A549 (cell line): ENCODE measurements around the gene DUSP3. TPM values are rescaled to one million over a fixed set of nuclear protein-coding genes. Genes with fewer than 3 reads are reported as not detected.

Experiments
- ATAC-seq, 2 experiments: fragments of 200-7000 bp in 1 of 2; fragments of >200 bp in 1 of 2; cut with Nextera tagmentation in 1 of 2; cut with Tn5 transposase in 1 of 2; 3 replicates each; pipeline versions ENCODE4 v1.8.0 to v1.9.1; 2018 to 2020; ENCODE audit warnings: mild to moderate bottlenecking in 1 of 2, moderate library complexity in 1 of 2
- CTCF ChIA-PET: fragments of 300-600 bp; sonication (Branson Sonifier 250); formaldehyde crosslinking; extraction: SDS; loops from one replicate; lab custom pipeline; 2021; ENCODE audit warnings: antibody characterized with exemption, inconsistent platforms; lab: Yijun Ruan, JAX
- POLR2A ChIA-PET: fragments of 350-600 bp; formaldehyde crosslinking; extraction: SDS; loops from one replicate; lab custom pipeline; 2021; ENCODE audit warnings: antibody characterized with exemption, inconsistent platforms; lab: Yijun Ruan, JAX
- DNase-seq, 2 experiments: peaks; one replicate each; pipeline versions ENCODE4 v3.0.0 to v3.0.0-alpha.2; 2011 to 2016; ENCODE audit warnings: low read depth in 1 of 2, low spot score in 1 of 2
- FAIRE-seq: peaks from 2 replicates; lab custom pipeline; 2011; peaks lifted over from hg19 to GRCh38; lab: Jason Lieb, UNC
- H3K27ac ChIP-seq, 2 experiments: fragments of >200 bp; sonication (Bioruptor Twin); formaldehyde crosslinking; 3 replicates each; pipeline ENCODE4 v1.5.1; 2016 to 2017
- H3K4me1 ChIP-seq: fragments of >200 bp; sonication (Bioruptor Twin); formaldehyde crosslinking; 3 replicates; pipeline ENCODE4 v1.6.1; 2016
- H3K4me2 ChIP-seq: fragments of >200 bp; sonication (Bioruptor Twin); formaldehyde crosslinking; 3 replicates; pipeline ENCODE4 v1.6.1; 2016
- H3K4me3 ChIP-seq: fragments of >200 bp; sonication (Bioruptor Twin); formaldehyde crosslinking; 3 replicates; pipeline ENCODE4 v1.5.1; 2016
- H3K9me3 ChIP-seq: fragments of >200 bp; sonication (Bioruptor Twin); formaldehyde crosslinking; 3 replicates; pipeline ENCODE4 v1.6.1; 2016
- EHMT2 ChIP-seq: fragments of 200-600 bp; sonication (generic); IDR thresholded peaks from 2 replicates; pipeline ENCODE4 v1.6.1; 2016; ENCODE audit warnings: antibody characterized with exemption, low read depth, mild to moderate bottlenecking, moderate library complexity
- EP300 ChIP-seq, 2 experiments: fragments of >200 bp; sonication (Bioruptor Twin); formaldehyde crosslinking; IDR thresholded peaks; 2 replicates in 1 of 2; 3 replicates in 1 of 2; pipeline ENCODE4 v1.6.1; 2016 to 2017
- FOSL2 ChIP-seq, 2 experiments: fragments of 450-650 bp in 1 of 2; fragments of >200 bp in 1 of 2; sonication (Bioruptor Twin) in 1 of 2; formaldehyde crosslinking; IDR thresholded peaks; 2 replicates each; pipeline versions ENCODE4 v1.5.0 to v1.6.1; 2016 to 2020; ENCODE audit warnings: mild to moderate bottlenecking in 1 of 2, moderate library complexity in 1 of 2
- FOXS1 ChIP-seq: fragments of 250-450 bp; sonication (Bioruptor Pico); IDR thresholded peaks from 2 replicates; pipeline ENCODE4 v1.5.0; 2020; ENCODE audit warnings: mild to moderate bottlenecking, moderate library complexity
- GATA3 ChIP-seq: IDR thresholded peaks from 2 replicates; pipeline ENCODE4 v1.6.1; 2012; ENCODE audit warnings: borderline replicate concordance
- HDAC2 ChIP-seq: fragments of 200-600 bp; sonication (generic); IDR thresholded peaks from 2 replicates; pipeline ENCODE4 v1.6.1; 2016
- HEYL ChIP-seq: fragments of 250-450 bp; sonication (Bioruptor Pico); IDR thresholded peaks from 2 replicates; pipeline ENCODE4 v1.8.0; 2021; ENCODE audit warnings: mild to moderate bottlenecking, moderate library complexity
- HOXB5 ChIP-seq: fragments of 250-450 bp; sonication (Bioruptor Pico); IDR thresholded peaks from 2 replicates; pipeline ENCODE4 v1.5.0; 2020; ENCODE audit warnings: mild to moderate bottlenecking, moderate library complexity
- MAFK ChIP-seq: fragments of 450-650 bp; IDR thresholded peaks from 2 replicates; pipeline ENCODE4 v1.6.1; 2014; ENCODE audit not compliant: partially characterized antibody
- NFE2L2 ChIP-seq: fragments of 150-350 bp; conservative IDR thresholded peaks from 2 replicates; pipeline ENCODE4 v1.6.1; 2014; ENCODE audit warnings: low read length
- ZC3H11A ChIP-seq: fragments of 450-650 bp; IDR thresholded peaks from 2 replicates; pipeline ENCODE4 v1.6.1; 2014; ENCODE audit warnings: antibody characterized with exemption, mild to moderate bottlenecking
- WGBS: methylation state at CpG from one replicate; pipeline ENCODE4 v1.1.6; 2017; ENCODE audit errors: missing lambda C conversion rate; 5-methylcytosine and 5-hydroxymethylcytosine counted together
- polyA plus RNA-seq, 4 experiments: library from polyadenylated mRNA; depleted of rRNA in 3 of 4; stranded (reverse); fragments of >200 nt; fragmentation: RNase III in 1 of 4; extraction: RNeasy Plus Mini Kit Qiagen cat#74134 plus additional on column Dnase treatment in 1 of 4; gene quantifications; 2 replicates in 3 of 4; 3 replicates in 1 of 4; pipeline ENCODE4 v1.2.3, GENCODE V29; 2011 to 2017
- TF ChIP-seq, protein P1 (sequence below): fragments of 200-600 bp; sonication (generic); IDR thresholded peaks from 2 replicates; pipeline ENCODE4 v1.6.1; 2016; ENCODE audit warnings: antibody characterized with exemption, mild to moderate bottlenecking, moderate library complexity

The DUSP3 gene
- polyA plus RNA-seq, 2 of the 4 experiments (the other 2 are of a cell fraction): 60.0 to 62.2 TPM

DNA sequence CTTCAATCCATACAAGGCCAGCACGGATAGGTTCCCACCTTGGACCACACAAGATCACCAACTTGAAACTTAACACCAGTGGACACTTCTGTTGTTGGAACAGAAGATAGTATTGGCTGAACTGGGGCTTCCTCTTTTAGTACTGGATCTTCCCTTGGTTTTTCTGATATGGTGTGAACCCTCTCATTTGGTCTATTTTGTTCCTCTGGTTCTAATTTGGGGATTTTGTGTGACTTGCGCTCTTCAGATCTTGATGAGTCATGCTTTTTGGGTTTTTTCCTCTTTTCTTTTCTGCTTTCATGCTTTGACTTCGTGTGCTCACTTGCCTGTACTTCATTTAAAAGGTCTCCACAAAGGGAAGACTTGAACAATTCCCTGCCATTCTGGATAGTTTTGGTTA, 59.2 kb downstream of the DUSP3 start:
- TF ChIP-seq GATA3 (no peak), EP300 (IDR thresholded peaks at IDR 0.05) (no peak), FOSL2 (IDR thresholded peaks at IDR 0.05) (no peak), FOSL2 (CRISPR knock-in tag; IDR thresholded peaks at IDR 0.05) (peak; percentile 84), NFE2L2 (peak; percentile 70), MAFK (peak; percentile 87)
- TF ChIP-seq, all 56 proteins: peak for 3
- CTCF ChIA-PET: no interaction called here
- no peak for DNase-seq
- Histone ChIP-seq H3K4me1 (peaks cover 66% of the 10 kb centered on the region), H3K27ac (peak overlapping the region; percentile 93 to 95; a peak in 5 of 6 replicates), H3K4me3 (no peak overlapping the region), H3K9me3 (no peaks in the 10 kb centered on the region), H3K4me2 (peak overlapping the region; percentile 94)
- POLR2A ChIA-PET: no interaction called here
- WGBS: 85% methylated on average over 3 of the region's 3 CpGs
- ATAC-seq: no peak
- no peak for FAIRE-seq

DNA sequence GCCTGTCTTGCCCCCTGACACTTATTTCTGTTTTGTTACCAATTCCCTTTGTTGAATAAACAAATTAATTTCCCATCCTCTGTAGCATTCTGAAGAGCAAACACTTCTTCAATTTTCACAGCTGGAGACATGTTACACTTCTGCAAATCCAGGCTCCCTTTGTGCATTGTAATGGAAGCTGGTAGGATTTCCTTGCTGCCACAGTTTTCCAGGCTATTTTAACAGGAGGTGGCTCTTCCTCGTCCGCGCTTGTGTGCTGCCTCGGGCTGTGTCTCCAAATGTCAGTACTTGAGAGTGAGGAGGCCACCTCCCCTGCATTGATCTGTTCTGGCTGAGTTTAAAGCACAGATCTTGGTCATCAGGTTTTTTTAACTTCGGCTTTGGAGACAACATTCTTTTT, 60.2 kb downstream of the DUSP3 start:
- ATAC-seq: no peak
- Histone ChIP-seq H3K4me1 (peaks cover 61% of the 10 kb centered on the region), H3K4me2 (peak overlapping the region; percentile 64; the same call in 2 of the 3 replicates), H3K4me3 (no peak overlapping the region)
- CTCF ChIA-PET: interaction anchor here (0.6 to 1.1 kb wide), 2 partner anchors 142 to 599 kb away, joined by 3 read pairs; no protein-coding TSS in a partner anchor
- no peak for TF ChIP-seq HDAC2
- TF ChIP-seq FOXS1 (CRISPR knock-in tag): no peak
- no peak for TF ChIP-seq ZC3H11A
- TF ChIP-seq, protein P1, sequence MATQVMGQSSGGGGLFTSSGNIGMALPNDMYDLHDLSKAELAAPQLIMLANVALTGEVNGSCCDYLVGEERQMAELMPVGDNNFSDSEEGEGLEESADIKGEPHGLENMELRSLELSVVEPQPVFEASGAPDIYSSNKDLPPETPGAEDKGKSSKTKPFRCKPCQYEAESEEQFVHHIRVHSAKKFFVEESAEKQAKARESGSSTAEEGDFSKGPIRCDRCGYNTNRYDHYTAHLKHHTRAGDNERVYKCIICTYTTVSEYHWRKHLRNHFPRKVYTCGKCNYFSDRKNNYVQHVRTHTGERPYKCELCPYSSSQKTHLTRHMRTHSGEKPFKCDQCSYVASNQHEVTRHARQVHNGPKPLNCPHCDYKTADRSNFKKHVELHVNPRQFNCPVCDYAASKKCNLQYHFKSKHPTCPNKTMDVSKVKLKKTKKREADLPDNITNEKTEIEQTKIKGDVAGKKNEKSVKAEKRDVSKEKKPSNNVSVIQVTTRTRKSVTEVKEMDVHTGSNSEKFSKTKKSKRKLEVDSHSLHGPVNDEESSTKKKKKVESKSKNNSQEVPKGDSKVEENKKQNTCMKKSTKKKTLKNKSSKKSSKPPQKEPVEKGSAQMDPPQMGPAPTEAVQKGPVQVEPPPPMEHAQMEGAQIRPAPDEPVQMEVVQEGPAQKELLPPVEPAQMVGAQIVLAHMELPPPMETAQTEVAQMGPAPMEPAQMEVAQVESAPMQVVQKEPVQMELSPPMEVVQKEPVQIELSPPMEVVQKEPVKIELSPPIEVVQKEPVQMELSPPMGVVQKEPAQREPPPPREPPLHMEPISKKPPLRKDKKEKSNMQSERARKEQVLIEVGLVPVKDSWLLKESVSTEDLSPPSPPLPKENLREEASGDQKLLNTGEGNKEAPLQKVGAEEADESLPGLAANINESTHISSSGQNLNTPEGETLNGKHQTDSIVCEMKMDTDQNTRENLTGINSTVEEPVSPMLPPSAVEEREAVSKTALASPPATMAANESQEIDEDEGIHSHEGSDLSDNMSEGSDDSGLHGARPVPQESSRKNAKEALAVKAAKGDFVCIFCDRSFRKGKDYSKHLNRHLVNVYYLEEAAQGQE: no peak
- TF ChIP-seq HEYL: 0 out of 2 replicates have a peak, but pooled peaks have one; percentile 22
- TF ChIP-seq, all 56 proteins: peak for 1
- Histone ChIP-seq H3K9me3 (no peaks in the 10 kb centered on the region), H3K27ac (peak overlapping the region; percentile 41 to 93; a peak in 4 of 6 replicates)
- WGBS: 61% methylated on average over 5 of the region's 5 CpGs
- DNase-seq: no peak
- POLR2A ChIA-PET: no interaction called here
- peak; percentile 51 for FAIRE-seq

DNA sequence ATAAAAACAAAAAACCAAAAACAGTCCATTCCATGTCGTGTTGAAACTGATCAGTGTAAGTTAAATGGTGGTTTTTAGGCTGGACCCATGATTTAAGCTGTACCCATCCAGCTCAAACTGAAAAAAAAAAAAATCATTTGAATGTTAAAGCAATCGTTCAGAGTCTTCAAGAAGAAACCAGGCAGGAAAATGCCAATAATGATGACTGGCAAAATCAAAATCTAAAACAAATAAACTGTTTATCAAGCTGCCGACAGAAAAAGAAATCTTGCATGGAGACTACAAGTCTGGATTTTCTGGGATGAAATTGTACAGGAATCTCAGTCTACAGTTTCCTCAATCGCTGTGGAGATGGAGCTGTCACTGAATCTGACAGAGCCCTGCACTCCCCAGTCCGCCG, 60.9 kb downstream of the DUSP3 start:
- peak; percentile 13 for FAIRE-seq
- no peaks in the 10 kb centered on the region for H3K9me3 ChIP-seq
- POLR2A ChIA-PET: interaction anchor here (0.6 kb wide), 1 partner anchor 124 kb away, joined by 4 read pairs; no protein-coding TSS in a partner anchor
- TF ChIP-seq EHMT2 (no peak), MAFK (peak; percentile 88), NFE2L2 (peak; percentile 93), HOXB5 (CRISPR knock-in tag) (no peak)
- TF ChIP-seq, all 56 proteins: peak for 2
- CTCF ChIA-PET: interaction anchor here (0.6 to 1.1 kb wide), 2 partner anchors 56 to 141 kb away, joined by 3 to 4 read pairs; no protein-coding TSS in a partner anchor
- Histone ChIP-seq H3K4me3 (no peak overlapping the region), H3K4me1 (peaks cover 60% of the 10 kb centered on the region), H3K4me2 (peak overlapping the region; percentile 64), H3K27ac (peak overlapping the region; percentile 41 to 93)
- ATAC-seq (no peak), DNase-seq (no peak)
- WGBS: 36% methylated on average over 6 of the region's 6 CpGs

Other genes starting within 250 kb of the DUSP3 start
- 39.1 and 42.5 TPM in 2 replicates for gene ETV4, start 232.6 kb downstream of the DUSP3 start, polyA plus RNA-seq (2011; rRNA removed)
- 14.0 to 21.4 TPM (median 18.5 TPM) in 3 replicates for gene ETV4, start 232.6 kb downstream of the DUSP3 start, polyA plus RNA-seq (2017; fragmentation: RNase III; extraction: RNeasy Plus Mini Kit Qiagen cat#74134 plus additional on column Dnase treatment)
- not detected in 2 replicates for gene MEOX1, start 117.1 kb downstream of the DUSP3 start, polyA plus RNA-seq (2011; rRNA removed)
- not detected in 3 replicates for gene MEOX1, start 117.1 kb downstream of the DUSP3 start, polyA plus RNA-seq (2017; fragmentation: RNase III; extraction: RNeasy Plus Mini Kit Qiagen cat#74134 plus additional on column Dnase treatment)
- 0.03 TPM in 1 of 2 replicates, not detected in the other for gene SOST, start 20.2 kb downstream of the DUSP3 start, polyA plus RNA-seq (2011; rRNA removed)
- 0.05 to 0.07 TPM (median 0.05 TPM) in 3 replicates for gene SOST, start 20.2 kb downstream of the DUSP3 start, polyA plus RNA-seq (2017; fragmentation: RNase III; extraction: RNeasy Plus Mini Kit Qiagen cat#74134 plus additional on column Dnase treatment)
- 0.04 TPM in 1 of 2 replicates, not detected in the other for gene CFAP97D1, start 1.5 kb upstream of the DUSP3 start, polyA plus RNA-seq (2011; rRNA removed)
- 0.03 to 0.04 TPM in 2 of 3 replicates, not detected in the other for gene CFAP97D1, start 1.5 kb upstream of the DUSP3 start, polyA plus RNA-seq (2017; fragmentation: RNase III; extraction: RNeasy Plus Mini Kit Qiagen cat#74134 plus additional on column Dnase treatment)
- gene MPP3, start 54.2 kb upstream of the DUSP3 start, polyA plus RNA-seq (2011; rRNA removed): 15.5 and 20.3 TPM in 2 replicates
- gene MPP3, start 54.2 kb upstream of the DUSP3 start, polyA plus RNA-seq (2017; fragmentation: RNase III; extraction: RNeasy Plus Mini Kit Qiagen cat#74134 plus additional on column Dnase treatment): 21.4 to 27.4 TPM (median 25.3 TPM) in 3 replicates
- gene CD300LG, start 68.2 kb upstream of the DUSP3 start, polyA plus RNA-seq (2011; rRNA removed): not detected in 2 replicates
- gene CD300LG, start 68.2 kb upstream of the DUSP3 start, polyA plus RNA-seq (2017; fragmentation: RNase III; extraction: RNeasy Plus Mini Kit Qiagen cat#74134 plus additional on column Dnase treatment): not detected in 3 replicates
- 3.8 and 4.1 TPM in 2 replicates for gene MPP2, start 128.6 kb upstream of the DUSP3 start, polyA plus RNA-seq (2011; rRNA removed)
- gene MPP2, start 128.6 kb upstream of the DUSP3 start, polyA plus RNA-seq (2017; fragmentation: RNase III; extraction: RNeasy Plus Mini Kit Qiagen cat#74134 plus additional on column Dnase treatment): 3.4 to 4.2 TPM (median 3.7 TPM) in 3 replicates
- not detected in 2 replicates for gene PPY, start 163.5 kb upstream of the DUSP3 start, polyA plus RNA-seq (2011; rRNA removed)
- not detected in 3 replicates for gene PPY, start 163.5 kb upstream of the DUSP3 start, polyA plus RNA-seq (2017; fragmentation: RNase III; extraction: RNeasy Plus Mini Kit Qiagen cat#74134 plus additional on column Dnase treatment)
- not detected in 2 replicates for gene PYY, start 175.0 kb upstream of the DUSP3 start, polyA plus RNA-seq (2011; rRNA removed)
- gene PYY, start 175.0 kb upstream of the DUSP3 start, polyA plus RNA-seq (2017; fragmentation: RNase III; extraction: RNeasy Plus Mini Kit Qiagen cat#74134 plus additional on column Dnase treatment): not detected in 3 replicates
- gene NAGS, start 225.6 kb upstream of the DUSP3 start, polyA plus RNA-seq (2011; rRNA removed): 0.61 and 0.66 TPM in 2 replicates
- gene NAGS, start 225.6 kb upstream of the DUSP3 start, polyA plus RNA-seq (2017; fragmentation: RNase III; extraction: RNeasy Plus Mini Kit Qiagen cat#74134 plus additional on column Dnase treatment): 0.76 to 0.88 TPM (median 0.77 TPM) in 3 replicates
- 38.2 and 40.3 TPM in 2 replicates for gene TMEM101, start 236.0 kb upstream of the DUSP3 start, polyA plus RNA-seq (2011; rRNA removed)
- gene TMEM101, start 236.0 kb upstream of the DUSP3 start, polyA plus RNA-seq (2017; fragmentation: RNase III; extraction: RNeasy Plus Mini Kit Qiagen cat#74134 plus additional on column Dnase treatment): 29.6 to 33.5 TPM (median 32.2 TPM) in 3 replicates